NCI-H1105 (cell line): ENCODE data around the gene HRK.

Experiments
- DNase-seq: peaks from one replicate; lab custom pipeline; 2025; lab: John Stamatoyannopoulos, UW

HRK gene

GRCh38 chr12:116864371-116865160 is 16.7 kb downstream of the HRK start:
- no peak for DNase-seq

- no peak for DNase-seq
Observed at GRCh38 chr12:116863275-116863767, 17.9 kb downstream of the HRK start.

- DNase-seq = no peak
Observed at GRCh38 chr12:116862167-116862566, 19.1 kb downstream of the HRK start.

GRCh38 chr12:116861320-116861719 is 19.9 kb downstream of the HRK start:
- DNase-seq = no peak

GRCh38 chr12:116860263-116860662 is 21.0 kb downstream of the HRK start:
- no peak for DNase-seq

GRCh38 chr12:116859079-116859478 is 22.2 kb downstream of the HRK start:
- DNase-seq = no peak

GRCh38 chr12:116856729-116857128 is 24.5 kb downstream of the HRK start:
- DNase-seq = no peak

- no peak for DNase-seq
Observed at GRCh38 chr12:116855744-116856470, 25.3 kb downstream of the HRK start.

- DNase-seq = no peak
Observed at GRCh38 chr12:116853507-116853906, 27.7 kb downstream of the HRK start.

- no peak for DNase-seq
Observed at GRCh38 chr12:116852303-116852702, 28.9 kb downstream of the HRK start.

GRCh38 chr12:116849216-116849615 is 32.0 kb downstream of the HRK start:
- no peak for DNase-seq

- no peak for DNase-seq
Observed at GRCh38 chr12:116843085-116843484, 38.2 kb downstream of the HRK start.

- no peak for DNase-seq
Observed at GRCh38 chr12:116839287-116839830, 41.9 kb downstream of the HRK start.

- no peak for DNase-seq
Observed at GRCh38 chr12:116838365-116838764, 42.9 kb downstream of the HRK start.

GRCh38 chr12:116837097-116837496 is 44.1 kb downstream of the HRK start:
- DNase-seq = no peak

- DNase-seq = no peak
Observed at GRCh38 chr12:116835484-116835883, 45.8 kb downstream of the HRK start.

GRCh38 chr12:116833474-116833873 is 47.8 kb downstream of the HRK start:
- DNase-seq = no peak

GRCh38 chr12:116832353-116832752 is 48.9 kb downstream of the HRK start:
- no peak for DNase-seq

GRCh38 chr12:116827432-116827831 is 53.8 kb downstream of the HRK start:
- no peak for DNase-seq

GRCh38 chr12:116821291-116821690 is 60.0 kb downstream of the HRK start:
- DNase-seq = no peak

- DNase-seq = no peak
Observed at GRCh38 chr12:116820064-116820656, 61.1 kb downstream of the HRK start.

- DNase-seq = peak; percentile 91
Observed at GRCh38 chr12:116818948-116819832, 62.1 kb downstream of the HRK start.
